HepG2 (cell line): ENCODE measurements around the gene CRK. TPM values are rescaled to one million over a fixed set of nuclear protein-coding genes. Genes with fewer than 3 reads are reported as not detected.

Source experiments
- CEBPZ ChIP-seq: IDR thresholded peaks from 2 replicates; pipeline ENCODE4 v1.6.1; 2012; ENCODE audit warnings: low read length, improper control_type of control experiment
- ELK4 ChIP-seq: sonication (generic); formaldehyde crosslinking; IDR thresholded peaks from 2 replicates; pipeline ENCODE4 v1.9.0; 2021; ENCODE audit warnings: missing genetic modification reagents, borderline replicate concordance
- ETV5 ChIP-seq: IDR thresholded peaks from 2 replicates; pipeline ENCODE4 v1.6.1; 2018; ENCODE audit warnings: missing biosample characterization, missing genetic modification reagents, inconsistent platforms, borderline replicate concordance
- HES4 ChIP-seq: sonication (generic); formaldehyde crosslinking; IDR thresholded peaks from 2 replicates; pipeline ENCODE4 v1.9.0; 2021; ENCODE audit warnings: mild to moderate bottlenecking, missing genetic modification reagents, borderline replicate concordance
- HMG20B ChIP-seq: conservative IDR thresholded peaks from 2 replicates; pipeline ENCODE4 v1.6.1; 2016; ENCODE audit warnings: missing genetic modification reagents, missing compliant biosample characterization
- NFYC ChIP-seq: IDR thresholded peaks from 2 replicates; pipeline ENCODE4 v1.6.1; 2016; ENCODE audit warnings: missing genetic modification reagents, missing compliant biosample characterization
- STAT5B ChIP-seq: sonication (generic); formaldehyde crosslinking; IDR thresholded peaks from 2 replicates; pipeline ENCODE4 v1.4.0; 2020; ENCODE audit warnings: missing genetic modification reagents
- ZBTB21 ChIP-seq: sonication (generic); formaldehyde crosslinking; IDR thresholded peaks from 2 replicates; pipeline ENCODE4 v1.4.0; 2020; ENCODE audit warnings: missing genetic modification reagents
- ZFP1 ChIP-seq: IDR thresholded peaks from 2 replicates; pipeline ENCODE4 v1.6.1; 2016
- ZKSCAN1 ChIP-seq: fragments of 150-350 bp; IDR thresholded peaks from 2 replicates; pipeline ENCODE4 v1.6.1; 2014; ENCODE audit warnings: low read length
- ZNF564 ChIP-seq: sonication (generic); formaldehyde crosslinking; IDR thresholded peaks from 2 replicates; pipeline ENCODE4 v1.8.1; 2023; ENCODE audit warnings: mild to moderate bottlenecking, missing genetic modification reagents
- ZNF619 ChIP-seq: sonication (generic); formaldehyde crosslinking; IDR thresholded peaks from 2 replicates; pipeline ENCODE4 v1.4.0; 2020; ENCODE audit warnings: mild to moderate bottlenecking, missing genetic modification reagents
- ZNF660 ChIP-seq: sonication (generic); formaldehyde crosslinking; IDR thresholded peaks from 2 replicates; pipeline ENCODE4 v1.5.1; 2020; ENCODE audit warnings: mild to moderate bottlenecking, low read depth, missing genetic modification reagents, borderline replicate concordance
- ZNF672 ChIP-seq: sonication (generic); formaldehyde crosslinking; IDR thresholded peaks from 2 replicates; pipeline ENCODE4 v1.8.1; 2022; ENCODE audit warnings: missing genetic modification reagents
- ZNF687 ChIP-seq: sonication (generic); formaldehyde crosslinking; IDR thresholded peaks from 2 replicates; pipeline ENCODE4 v1.5.1; 2020; ENCODE audit warnings: mild to moderate bottlenecking, missing genetic modification reagents, moderate library complexity
- ZNF740 ChIP-seq: sonication (generic); formaldehyde crosslinking; IDR thresholded peaks from 2 replicates; pipeline ENCODE4 v1.4.0; 2020; ENCODE audit warnings: missing genetic modification reagents
- ZSCAN12 ChIP-seq: sonication (generic); formaldehyde crosslinking; IDR thresholded peaks from 2 replicates; pipeline ENCODE4 v1.9.0; 2021; ENCODE audit warnings: mild to moderate bottlenecking, missing genetic modification reagents
- polyA plus RNA-seq, 8 experiments: library from polyadenylated mRNA; depleted of rRNA in 3 of 8; stranded (reverse) in 7 of 8; unstranded in 1 of 8; fragments of >200 nt; fragmentation: Illumina TruSeq in 4 of 8; extraction: Trizol in 4 of 8; gene quantifications; 2 replicates each; pipeline versions ENCODE4 v1.2.1 to v1.2.3, GENCODE V29; 2011 to 2016; ENCODE audit warnings: low read depth in 4 of 8, missing spikeins in 1 of 8, mixed read lengths in 1 of 8; ENCODE audit not compliant: insufficient read depth in 1 of 8
- total RNA-seq, 5 experiments: library from RNA; depleted of rRNA; stranded (reverse); fragments of >200 nt; fragmentation: Illumina TruSeq; extraction: Trizol; gene quantifications; 2 replicates each; pipeline ENCODE4 v1.2.3, GENCODE V29; 2016; ENCODE audit warnings: low read depth in 1 of 5
- TF ChIP-seq, protein P1 (sequence below): sonication (generic); formaldehyde crosslinking; IDR thresholded peaks from 2 replicates; pipeline ENCODE4 v1.4.0; 2020; ENCODE audit warnings: mild to moderate bottlenecking, missing genetic modification reagents, borderline replicate concordance

The CRK gene
- total and polyA plus RNA-seq, 2 of the 13 experiments (the other 11 are each of a cell fraction or from before 2014, with no cell fraction given), result 47.4 to 54.2 TPM

GRCh38 chr17:1492249-1493206, 36.5 kb upstream of the CRK start, which contains the start of gene MYO1C (continued):
- TF ChIP-seq ZNF687, result peak; percentile 74
- TF ChIP-seq ELK4 (CRISPR knock-in tag), result no peak
- no peak for TF ChIP-seq STAT5B (CRISPR knock-in tag)
- no peak for TF ChIP-seq ZNF672
- TF ChIP-seq ZNF564 (CRISPR knock-in tag), result no peak
- TF ChIP-seq ZNF740 (CRISPR knock-in tag), result no peak
- no peak for TF ChIP-seq ETV5 (CRISPR knock-in tag)
- TF ChIP-seq ZFP1, result no peak
- TF ChIP-seq, protein P1, sequence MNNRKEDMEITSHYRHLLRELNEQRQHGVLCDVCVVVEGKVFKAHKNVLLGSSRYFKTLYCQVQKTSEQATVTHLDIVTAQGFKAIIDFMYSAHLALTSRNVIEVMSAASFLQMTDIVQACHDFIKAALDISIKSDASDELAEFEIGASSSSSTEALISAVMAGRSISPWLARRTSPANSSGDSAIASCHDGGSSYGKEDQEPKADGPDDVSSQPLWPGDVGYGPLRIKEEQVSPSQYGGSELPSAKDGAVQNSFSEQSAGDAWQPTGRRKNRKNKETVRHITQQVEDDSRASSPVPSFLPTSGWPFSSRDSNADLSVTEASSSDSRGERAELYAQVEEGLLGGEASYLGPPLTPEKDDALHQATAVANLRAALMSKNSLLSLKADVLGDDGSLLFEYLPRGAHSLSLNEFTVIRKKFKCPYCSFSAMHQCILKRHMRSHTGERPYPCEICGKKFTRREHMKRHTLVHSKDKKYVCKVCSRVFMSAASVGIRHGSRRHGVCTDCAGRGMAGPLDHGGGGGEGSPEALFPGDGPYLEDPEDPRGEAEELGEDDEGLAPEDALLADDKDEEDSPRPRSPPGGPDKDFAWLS (CRISPR knock-in tag), result 0 out of 2 replicates have a peak, but pooled peaks have one; percentile 41
- no peak for TF ChIP-seq HES4
- no peak for TF ChIP-seq ZNF619
- no peak for TF ChIP-seq CEBPZ
- TF ChIP-seq ZSCAN12 (CRISPR knock-in tag), result no peak
- no peak for TF ChIP-seq ZKSCAN1
- no peak for TF ChIP-seq NFYC
- no peak for TF ChIP-seq ZBTB21 (CRISPR knock-in tag)
- no peak for TF ChIP-seq HMG20B
- no peak for TF ChIP-seq ZNF660 (CRISPR knock-in tag)
